ENCODE results near the gene IFITM2. TPM values are rescaled to one million over a fixed set of nuclear protein-coding genes. Genes with fewer than 3 reads are reported as not detected.

IFITM2 gene
- total and polyA plus RNA-seq, 2 donors (not counting 1 experiment from before 2014, with no cell fraction given): 72.1 to 451 TPM

- no peak overlapping the region for H3K4me3 Mint-ChIP-seq
- H3K79me2 ChIP-seq (ENCODE audit: control insufficient read depth, insufficient read depth, low read length): no peaks in the 10 kb centered on the region
- no peaks in the 10 kb centered on the region for H4K20me1 ChIP-seq (ENCODE audit: control insufficient read depth, insufficient read depth, low read length, poor library complexity, severe bottlenecking)
- H3K4me3 ChIP-seq (ENCODE audit: control extremely low read depth in 1 of 5, extremely low read depth in 1 of 5, insufficient read depth in 1 of 5, low read depth in 2 of 5, low read length in 4 of 5): no peak overlapping the region
- H3K4me2 ChIP-seq (replicated peaks; ENCODE audit: low read depth, low read length, poor library complexity, severe bottlenecking): no peak overlapping the region
- no peaks in the 10 kb centered on the region for H3K27me3 ChIP-seq (replicated peaks in 1 of 4; ENCODE audit: control extremely low read depth in 1 of 4, control insufficient read depth in 3 of 4, insufficient read depth in 4 of 4, low read length in 3 of 4)
- H3K4me1 Mint-ChIP-seq: peaks cover 27% of the 10 kb centered on the region
- no peaks in the 10 kb centered on the region for H3K36me3 ChIP-seq (replicated peaks in 1 of 2; ENCODE audit: control extremely low read depth in 1 of 2, control insufficient read depth in 1 of 2, extremely low read depth in 1 of 2, insufficient read depth in 2 of 2, low read length in 1 of 2)
- no peaks in the 10 kb centered on the region for H3K27me3 Mint-ChIP-seq
- 91% methylated on average over 15 of the region's 25 CpGs for WGBS (ENCODE audit: insufficient coverage)
- H3K4me1 ChIP-seq (ENCODE audit: control insufficient read depth in 2 of 2, insufficient read depth in 2 of 2, low read length in 2 of 2): peaks cover 13 to 32% of the 10 kb centered on the region in 2 donors
- CTCF ChIA-PET: interaction anchor here (1.5 kb wide), 1 partner anchor 13 kb away, joined by 4 read pairs; no protein-coding TSS in a partner anchor
- DNase-seq (no peak), ATAC-seq (ENCODE audit: low read depth) (no peak)
- POLR2A ChIA-PET: no interaction called here
- no peak overlapping the region for H3K27ac ChIP-seq (ENCODE audit: low read length in 2 of 2)
- H3K9ac ChIP-seq (ENCODE audit: low read length): no peak overlapping the region
- TF ChIP-seq, protein P1, sequence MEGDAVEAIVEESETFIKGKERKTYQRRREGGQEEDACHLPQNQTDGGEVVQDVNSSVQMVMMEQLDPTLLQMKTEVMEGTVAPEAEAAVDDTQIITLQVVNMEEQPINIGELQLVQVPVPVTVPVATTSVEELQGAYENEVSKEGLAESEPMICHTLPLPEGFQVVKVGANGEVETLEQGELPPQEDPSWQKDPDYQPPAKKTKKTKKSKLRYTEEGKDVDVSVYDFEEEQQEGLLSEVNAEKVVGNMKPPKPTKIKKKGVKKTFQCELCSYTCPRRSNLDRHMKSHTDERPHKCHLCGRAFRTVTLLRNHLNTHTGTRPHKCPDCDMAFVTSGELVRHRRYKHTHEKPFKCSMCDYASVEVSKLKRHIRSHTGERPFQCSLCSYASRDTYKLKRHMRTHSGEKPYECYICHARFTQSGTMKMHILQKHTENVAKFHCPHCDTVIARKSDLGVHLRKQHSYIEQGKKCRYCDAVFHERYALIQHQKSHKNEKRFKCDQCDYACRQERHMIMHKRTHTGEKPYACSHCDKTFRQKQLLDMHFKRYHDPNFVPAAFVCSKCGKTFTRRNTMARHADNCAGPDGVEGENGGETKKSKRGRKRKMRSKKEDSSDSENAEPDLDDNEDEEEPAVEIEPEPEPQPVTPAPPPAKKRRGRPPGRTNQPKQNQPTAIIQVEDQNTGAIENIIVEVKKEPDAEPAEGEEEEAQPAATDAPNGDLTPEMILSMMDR (IDR thresholded peaks at IDR 0.05): no peak
- no peak for TF ChIP-seq EZH2 (IDR thresholded peaks at IDR 0.05; ENCODE audit: borderline replicate concordance, insufficient read depth, low read depth, low read length, poor library complexity, severe bottlenecking)
- peaks cover 0 to 11% (median 0%) of the 10 kb centered on the region in 3 donors for H3K9me3 ChIP-seq (ENCODE audit: control extremely low read depth in 1 of 3, control insufficient read depth in 2 of 3, insufficient read depth in 1 of 3, low read length in 2 of 3)
- no peak overlapping the region for H2AFZ ChIP-seq (ENCODE audit: insufficient read depth, low read depth, low read length, poor library complexity, severe bottlenecking)
- no peaks in the 10 kb centered on the region for H3K9me3 Mint-ChIP-seq (ENCODE audit: insufficient read depth)
- H3K27ac Mint-ChIP-seq: no peak overlapping the region
- intact Hi-C loops (cut with micrococcal nuclease): no loop called here
These were observed 26.8 kb downstream of the IFITM2 start for GRCh38 chr11:334264-334994.

Data from B cell (primary cell).